DND-41 (cell line): ENCODE measurements around the gene CTLA4.

ENCODE experiments used
- CTCF ChIP-seq: IDR thresholded peaks from 2 replicates; pipeline ENCODE4 v1.5.1; 2012; ENCODE audit warnings: borderline replicate concordance, low read length, moderate library complexity, mild to moderate bottlenecking; ENCODE audit not compliant: poor library complexity, severe bottlenecking; ENCODE audit errors: extremely low read depth
- EZH2 ChIP-seq: IDR thresholded peaks from 3 replicates; pipeline ENCODE4 v1.6.1; 2012; ENCODE audit warnings: borderline replicate concordance, low read depth, mild to moderate bottlenecking, moderate library complexity, low read length, inconsistent platforms; ENCODE audit not compliant: severe bottlenecking

GRCh38 chr2:203819434-203820133 is 48.0 kb upstream of the CTLA4 start:
- TF ChIP-seq CTCF (no peak), EZH2 (no peak)
